Caco-2 (cell line): Measurements from ENCODE around the gene SFT2D1. TPM values are rescaled to one million over a fixed set of nuclear protein-coding genes. Genes with fewer than 3 reads are reported as not detected.

ENCODE experiments used
- BruUV-seq: library from RNA; stranded (reverse); fragments of 400-500 nt; replicated peaks from 2 replicates; lab custom pipeline; 2021; lab: Mats Ljungman, UMichigan
- CTCF ChIA-PET: fragments of 300-600 bp; sonication (Branson Sonifier 250); formaldehyde crosslinking; loops from one replicate; lab custom pipeline; 2022; ENCODE audit warnings: antibody characterized with exemption; lab: Charles Lee
- POLR2A ChIA-PET: fragments of 300-600 bp; sonication (Branson Sonifier 250); formaldehyde crosslinking; loops from one replicate; lab custom pipeline; 2022; ENCODE audit warnings: antibody characterized with exemption; lab: Charles Lee
- DNase-seq, 2 experiments: peaks; one replicate each; pipeline versions ENCODE4 v3.0.0 to v3.0.0-alpha.2; 2020 to 2022
- H3K27me3 ChIP-seq: replicated peaks from 2 replicates; pipeline ENCODE4 v1.6.0; 2011; ENCODE audit warnings: low read length; ENCODE audit not compliant: control insufficient read depth, insufficient read depth
- H3K36me3 ChIP-seq: 2 replicates; pipeline ENCODE4 v1.5.1; 2011; ENCODE audit warnings: low read length; ENCODE audit not compliant: control insufficient read depth, insufficient read depth
- H3K4me1 ChIP-seq: fragments of 250-450 bp; sonication (Bioruptor Pico); 2 replicates; pipeline ENCODE4 v1.5.1; 2020; ENCODE audit warnings: mild to moderate bottlenecking
- H3K4me3 ChIP-seq: 2 replicates; pipeline ENCODE4 v1.5.1; 2011; ENCODE audit warnings: low read depth, mild to moderate bottlenecking, control low read depth, low read length
- H3K9me3 ChIP-seq: fragments of 250-450 bp; sonication (Bioruptor Pico); 2 replicates; pipeline ENCODE4 v1.5.1; 2020; ENCODE audit warnings: mild to moderate bottlenecking, moderate library complexity
- H3K27ac Mint-ChIP-seq: one replicate; pipeline ENCODE4 v1.8.0; 2022; ENCODE audit warnings: mixed read lengths; ENCODE audit not compliant: unreplicated experiment
- H3K27me3 Mint-ChIP-seq: one replicate; pipeline ENCODE4 v1.8.0; 2022; ENCODE audit warnings: mixed read lengths; ENCODE audit not compliant: insufficient read depth, unreplicated experiment
- H3K36me3 Mint-ChIP-seq: one replicate; pipeline ENCODE4 v1.8.0; 2022; ENCODE audit warnings: mild to moderate bottlenecking, mixed read lengths; ENCODE audit not compliant: insufficient read depth, unreplicated experiment
- H3K4me1 Mint-ChIP-seq: one replicate; pipeline ENCODE4 v1.8.0; 2022; ENCODE audit warnings: low read depth, mixed read lengths; ENCODE audit not compliant: unreplicated experiment
- H3K4me3 Mint-ChIP-seq: one replicate; pipeline ENCODE4 v1.8.0; 2022; ENCODE audit warnings: mild to moderate bottlenecking, moderate library complexity, mixed read lengths; ENCODE audit not compliant: unreplicated experiment
- H3K9me3 Mint-ChIP-seq: one replicate; pipeline ENCODE4 v1.8.0; 2022; ENCODE audit warnings: mixed read lengths; ENCODE audit not compliant: unreplicated experiment
- CTCF ChIP-seq, 2 experiments: fragments of 200-600 bp in 1 of 2; IDR thresholded peaks; 1 replicate in 1 of 2; 2 replicates in 1 of 2; pipeline versions ENCODE4 v1.5.1 to v1.8.0; 2011 to 2022; ENCODE audit warnings: antibody characterized with exemption in 1 of 2, control low read depth in 1 of 2, inconsistent platforms in 1 of 2, low read depth in 1 of 2, low read length in 1 of 2, mild to moderate bottlenecking in 1 of 2, moderate library complexity in 1 of 2; ENCODE audit not compliant: insufficient read depth in 1 of 2, severe bottlenecking in 1 of 2, unreplicated experiment in 1 of 2
- intact Hi-C: fragments of 100-400 bp; cut with micrococcal nuclease; formaldehyde crosslinking; loops from one replicate; pipeline ENCODE4 v1.10.0; 2022; ENCODE audit not compliant: unreplicated experiment
- total RNA-seq: library from RNA; stranded (reverse); gene quantifications from 2 replicates; pipeline ENCODE4 v1.2.3, GENCODE V29; 2022

Gene SFT2D1
- total RNA-seq, 1 experiment from 2014 or later = 48.1 TPM

- no peak for TF ChIP-seq CTCF (IDR thresholded peaks at IDR 0.05; ENCODE audit: insufficient read depth in 1 of 2, low read depth in 1 of 2, low read length in 1 of 2, severe bottlenecking in 1 of 2, unreplicated experiment in 1 of 2)
- H3K4me3 ChIP-seq = no peak overlapping the region
- H3K9me3 ChIP-seq = no peaks in the 10 kb centered on the region
- no TSS peak for BruUV-seq
- POLR2A ChIA-PET = no interaction called here
- DNase-seq = no peak
- no peaks in the 10 kb centered on the region for H3K4me1 ChIP-seq
- intact Hi-C loops = loop anchor here (5.0 kb wide), 1 partner anchor 121 kb away; no protein-coding TSS in a partner anchor
- H3K27me3 Mint-ChIP-seq = no peaks in the 10 kb centered on the region
- no peak overlapping the region for H3K4me3 Mint-ChIP-seq
- CTCF ChIA-PET = interaction anchor here (2.4 kb wide), 1 partner anchor 122 kb away, joined by 23 read pairs; no protein-coding TSS in a partner anchor
- H3K9me3 Mint-ChIP-seq = no peaks in the 10 kb centered on the region
- no peaks in the 10 kb centered on the region for H3K36me3 Mint-ChIP-seq
- no peaks in the 10 kb centered on the region for H3K4me1 Mint-ChIP-seq
- no peaks in the 10 kb centered on the region for H3K36me3 ChIP-seq
- no peaks in the 10 kb centered on the region; the same call in 1 of the 2 replicates for H3K27me3 ChIP-seq
- H3K27ac Mint-ChIP-seq = no peak overlapping the region
Observed at GRCh38 chr6:166277892-166278578, 64.3 kb downstream of the SFT2D1 start.

GRCh38 chr6:166277018-166277417 lies 65.3 kb downstream of the SFT2D1 start:
- Mint-ChIP-seq H3K27ac (no peak overlapping the region), H3K4me1 (no peaks in the 10 kb centered on the region), H3K36me3 (no peaks in the 10 kb centered on the region), H3K27me3 (no peaks in the 10 kb centered on the region), H3K4me3 (no peak overlapping the region), H3K9me3 (no peaks in the 10 kb centered on the region)
- Histone ChIP-seq H3K9me3 (no peaks in the 10 kb centered on the region), H3K36me3 (no peaks in the 10 kb centered on the region), H3K27me3 (no peaks in the 10 kb centered on the region; the same call in 1 of the 2 replicates), H3K4me1 (no peaks in the 10 kb centered on the region), H3K4me3 (no peak overlapping the region)
- POLR2A ChIA-PET = no interaction called here
- TF ChIP-seq CTCF (IDR thresholded peaks at IDR 0.05; ENCODE audit: insufficient read depth in 1 of 2, low read depth in 1 of 2, low read length in 1 of 2, severe bottlenecking in 1 of 2, unreplicated experiment in 1 of 2) = no peak
- intact Hi-C loops = loop anchor here (5.0 kb wide), 1 partner anchor 120 kb away; no protein-coding TSS in a partner anchor
- no TSS peak for BruUV-seq
- CTCF ChIA-PET = interaction anchor here (0.7 to 2.4 kb wide), 2 partner anchors 73 to 123 kb away, joined by 5 to 23 read pairs; no protein-coding TSS in a partner anchor
- DNase-seq = no peak

GRCh38 chr6:166275714-166276166 lies 66.6 kb downstream of the SFT2D1 start:
- Mint-ChIP-seq H3K9me3 (no peaks in the 10 kb centered on the region), H3K27ac (no peak overlapping the region), H3K4me1 (no peaks in the 10 kb centered on the region), H3K4me3 (no peak overlapping the region), H3K36me3 (no peaks in the 10 kb centered on the region), H3K27me3 (no peaks in the 10 kb centered on the region)
- Histone ChIP-seq H3K4me3 (no peak overlapping the region), H3K4me1 (no peaks in the 10 kb centered on the region), H3K36me3 (no peaks in the 10 kb centered on the region), H3K27me3 (no peaks in the 10 kb centered on the region), H3K9me3 (no peaks in the 10 kb centered on the region)
- DNase-seq = peak in 1 of 2 experiments; percentile 84
- CTCF ChIA-PET = interaction anchor here (0.7 to 2.4 kb wide), 2 partner anchors 103 to 125 kb away, joined by 4 to 23 read pairs; no protein-coding TSS in a partner anchor
- POLR2A ChIA-PET = no interaction called here
- intact Hi-C loops = loop anchor here (1.0 to 5.0 kb wide), 3 partner anchors 108 to 125 kb away; no protein-coding TSS in a partner anchor
- TF ChIP-seq CTCF (IDR thresholded peaks at IDR 0.05; ENCODE audit: insufficient read depth in 1 of 2, low read depth in 1 of 2, low read length in 1 of 2, severe bottlenecking in 1 of 2, unreplicated experiment in 1 of 2) = peak; percentile 96 to 99
- no TSS peak for BruUV-seq
